Measurements from ENCODE around the gene AEBP2. TPM values are rescaled to one million over a fixed set of nuclear protein-coding genes. Genes with fewer than 3 reads are reported as not detected.
"Not testable (repeated sequence)": the region's sequence is repeated elsewhere in the genome, so short reads cannot be mapped to it uniquely, and the experiment has no call there.

The AEBP2 gene
- polyA plus RNA-seq, 1 donor from 2014 or later = 8.7 TPM

- H3K36me3 Mint-ChIP-seq = no peaks in the 10 kb centered on the region
- H3K9me3 Mint-ChIP-seq = peaks cover 0 to 3% (median 0%) of the 10 kb centered on the region in 3 donors
- H3K4me3 Mint-ChIP-seq = no peak overlapping the region
- peaks cover 1% of the 10 kb centered on the region for H3K27me3 Mint-ChIP-seq
- peaks cover 0 to 1% (median 0%) of the 10 kb centered on the region in 3 donors for H3K4me1 Mint-ChIP-seq
- H3K27ac Mint-ChIP-seq = no peak overlapping the region
Observed at GRCh38 chr12:19411234-19412204, 27.8 kb upstream of the AEBP2 start.

- Mint-ChIP-seq H3K36me3 (no peaks in the 10 kb centered on the region), H3K9me3 (no peaks in the 10 kb centered on the region), H3K4me1 (peaks cover 0 to 2% (median 0%) of the 10 kb centered on the region in 3 donors), H3K27ac (no peak overlapping the region), H3K27me3 (no peaks in the 10 kb centered on the region), H3K4me3 (no peak overlapping the region)
Observed at GRCh38 chr12:19412844-19413243, 26.4 kb upstream of the AEBP2 start.

GRCh38 chr12:19413582-19413981 lies 25.7 kb upstream of the AEBP2 start:
- not testable (repeated sequence) for H3K27ac Mint-ChIP-seq, H3K36me3 Mint-ChIP-seq, H3K9me3 Mint-ChIP-seq, H3K27me3 Mint-ChIP-seq, H3K4me1 Mint-ChIP-seq, H3K4me3 Mint-ChIP-seq

DNA sequence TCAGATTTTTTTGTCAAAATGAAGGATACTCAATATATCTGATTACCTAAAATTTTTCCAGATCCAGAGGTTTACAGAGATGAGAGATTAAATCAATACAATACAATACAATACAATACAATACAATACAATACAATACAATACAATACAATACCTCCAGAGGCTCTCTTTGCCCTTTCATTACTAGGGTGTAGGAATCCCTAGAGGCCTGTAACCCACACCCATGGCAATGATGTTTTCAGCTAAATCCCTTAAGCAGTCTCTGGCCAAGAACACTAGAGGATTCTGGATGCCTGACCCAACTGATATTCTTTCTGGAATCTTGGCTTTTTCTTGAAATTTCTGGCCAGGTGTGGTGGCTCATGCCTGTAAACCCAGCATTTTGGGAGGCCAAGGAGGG lies 23.7 kb upstream of the AEBP2 start:
- Mint-ChIP-seq H3K27me3 (no peaks in the 10 kb centered on the region), H3K36me3 (no peaks in the 10 kb centered on the region), H3K4me1 (peaks cover 0 to 2% (median 0%) of the 10 kb centered on the region in 3 donors), H3K4me3 (no peak overlapping the region), H3K9me3 (no peaks in the 10 kb centered on the region), H3K27ac (no peak overlapping the region)

DNA sequence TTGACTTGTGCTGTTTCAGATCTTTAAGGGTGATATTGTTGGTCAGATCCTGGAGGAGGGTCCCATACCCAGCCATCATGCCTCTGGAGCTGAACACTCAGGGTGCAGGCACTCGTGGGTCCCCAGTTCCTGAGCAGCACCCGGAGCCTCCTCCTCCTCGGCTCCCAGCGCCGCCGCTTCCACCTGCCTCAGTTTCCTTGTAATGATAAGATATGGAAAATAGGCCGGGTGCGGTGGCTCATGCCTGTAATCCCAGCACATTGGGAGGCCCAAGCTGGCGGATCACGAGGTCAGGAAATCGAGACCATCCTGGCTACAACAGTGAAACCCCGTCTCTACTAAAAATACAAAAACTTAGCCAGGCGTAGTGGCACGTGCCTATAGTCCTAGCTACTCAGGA lies 20.2 kb upstream of the AEBP2 start:
- Mint-ChIP-seq H3K4me1 (peaks cover 0 to 2% (median 0%) of the 10 kb centered on the region in 3 donors), H3K27me3 (no peaks in the 10 kb centered on the region), H3K27ac (no peak overlapping the region)

DNA sequence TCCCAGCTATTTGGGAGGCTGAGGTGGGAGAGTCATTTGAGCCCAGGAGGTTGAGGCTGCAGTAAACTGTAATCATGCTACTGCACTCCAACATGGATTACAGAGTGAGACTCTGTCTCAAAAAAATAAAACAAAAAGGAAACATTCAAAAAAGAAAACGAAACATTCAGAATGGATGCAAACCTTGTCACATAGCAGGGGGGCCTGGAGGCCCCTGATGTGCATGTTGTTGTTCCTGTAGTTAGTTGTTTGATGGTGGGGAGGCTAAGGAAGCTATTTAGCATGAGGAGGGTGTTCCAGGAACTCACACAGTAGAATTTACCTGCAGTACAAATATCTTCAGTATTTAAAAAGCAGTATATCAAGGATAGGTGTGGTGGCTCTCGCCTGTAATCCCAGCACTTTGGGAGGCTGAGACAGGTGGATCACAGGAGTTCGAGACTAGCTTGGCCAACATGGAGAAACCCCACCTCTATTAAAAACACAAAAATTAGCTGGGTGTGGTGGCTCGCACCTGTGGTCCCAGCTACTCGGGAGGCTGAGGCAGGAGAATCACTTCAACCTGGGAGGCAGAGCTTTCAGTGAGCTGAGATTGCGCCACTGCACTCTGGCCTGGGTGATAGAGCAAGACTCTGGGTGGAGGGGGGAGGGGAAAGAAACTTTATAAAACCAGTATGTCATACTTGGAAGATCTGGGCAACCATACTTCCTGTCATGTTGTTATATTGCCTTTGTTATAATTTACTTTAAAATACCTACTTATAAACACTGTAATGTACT lies 17.6 kb upstream of the AEBP2 start:
- H3K36me3 Mint-ChIP-seq = peaks cover 2% of the 10 kb centered on the region
- H3K4me1 Mint-ChIP-seq = peaks cover 0 to 2% (median 0%) of the 10 kb centered on the region in 3 donors
- no peak overlapping the region for H3K4me3 Mint-ChIP-seq
- H3K27ac Mint-ChIP-seq = no peak overlapping the region
- peaks cover 0 to 3% (median 2%) of the 10 kb centered on the region in 3 donors for H3K9me3 Mint-ChIP-seq
- no peaks in the 10 kb centered on the region for H3K27me3 Mint-ChIP-seq

More for the DNA sequence above, 20.2 kb upstream of the AEBP2 start:
- Mint-ChIP-seq H3K9me3 (no peaks in the 10 kb centered on the region), H3K4me3 (no peak overlapping the region), H3K36me3 (peaks cover 2% of the 10 kb centered on the region)

DNA sequence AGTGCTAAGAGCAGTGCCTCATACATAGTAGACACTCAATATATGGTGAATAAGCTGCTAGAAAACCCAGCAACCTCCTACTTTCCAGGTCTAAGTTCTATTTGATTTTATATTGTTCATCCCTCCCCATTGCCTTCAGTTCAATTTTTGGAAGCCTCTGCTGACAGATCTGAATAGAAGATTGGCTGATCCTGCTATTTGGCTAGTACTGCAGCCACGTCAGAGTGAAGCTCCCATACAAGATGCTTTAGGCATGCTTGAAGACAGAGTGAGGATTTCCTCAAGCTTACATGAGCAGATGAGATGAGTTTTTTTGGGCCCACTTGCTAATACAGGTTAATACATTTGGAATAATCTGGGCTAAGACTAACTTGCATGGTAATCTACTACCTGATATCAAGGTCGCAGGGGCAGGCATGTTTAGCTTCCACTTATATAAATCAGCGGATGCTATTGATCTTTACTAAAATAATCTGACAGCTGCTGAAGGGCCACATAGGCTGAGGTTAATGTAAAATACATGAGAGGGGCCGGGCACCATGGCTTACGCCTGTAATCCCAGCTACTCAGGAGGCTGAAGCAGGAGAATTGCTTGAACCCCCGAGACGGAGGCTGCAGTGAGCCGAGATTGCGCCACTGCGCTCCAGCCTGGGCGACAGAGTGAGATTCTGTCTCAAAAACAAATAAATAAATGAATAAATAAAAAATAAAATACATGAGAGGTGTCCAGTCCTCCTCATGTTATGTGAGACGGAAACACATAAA lies 15.9 kb upstream of the AEBP2 start:
- Mint-ChIP-seq H3K9me3 (peaks cover 0 to 3% (median 2%) of the 10 kb centered on the region in 3 donors), H3K27ac (no peak overlapping the region), H3K27me3 (no peaks in the 10 kb centered on the region)

GRCh38 chr12:19428246-19428645 lies 11.0 kb upstream of the AEBP2 start:
- Mint-ChIP-seq H3K36me3 (peaks cover 1% of the 10 kb centered on the region), H3K4me3 (no peak overlapping the region), H3K9me3 (peaks cover 0 to 3% (median 2%) of the 10 kb centered on the region in 3 donors), H3K4me1 (peaks cover 0 to 5% (median 0%) of the 10 kb centered on the region in 3 donors), H3K27me3 (no peaks in the 10 kb centered on the region), H3K27ac (no peak overlapping the region)

More for the DNA sequence above, 15.9 kb upstream of the AEBP2 start:
- H3K4me1 Mint-ChIP-seq = no peaks in the 10 kb centered on the region
- no peak overlapping the region for H3K4me3 Mint-ChIP-seq
- H3K36me3 Mint-ChIP-seq = peaks cover 2% of the 10 kb centered on the region

DNA sequence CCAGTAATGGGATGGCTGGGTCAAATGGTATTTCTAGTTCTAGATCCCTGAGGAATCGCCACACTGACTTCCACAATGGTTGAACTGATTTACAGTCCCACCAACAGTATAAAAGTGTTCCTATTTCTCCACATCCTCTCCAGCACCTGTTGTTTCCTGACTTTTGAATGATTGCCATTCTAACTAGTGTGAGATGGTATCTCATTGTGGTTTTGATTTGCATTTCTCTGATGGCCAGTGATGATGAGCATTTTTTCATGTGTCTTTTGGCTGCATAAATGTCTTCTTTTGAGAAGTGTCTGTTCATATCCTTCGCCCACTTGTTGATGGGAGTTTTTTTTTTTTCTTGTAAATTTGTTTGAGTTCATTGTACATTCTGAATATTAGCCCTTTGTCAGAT lies 9.8 kb upstream of the AEBP2 start:
- H3K9me3 Mint-ChIP-seq, H3K27ac Mint-ChIP-seq, H3K4me1 Mint-ChIP-seq, H3K27me3 Mint-ChIP-seq, H3K36me3 Mint-ChIP-seq, H3K4me3 Mint-ChIP-seq: not testable (repeated sequence)

GRCh38 chr12:19430988-19431387 lies 8.3 kb upstream of the AEBP2 start:
- Mint-ChIP-seq H3K4me1 (peaks cover 3 to 5% (median 4%) of the 10 kb centered on the region in 3 donors), H3K4me3 (no peak overlapping the region), H3K36me3 (peaks cover 1% of the 10 kb centered on the region), H3K9me3 (peaks cover 0 to 3% (median 2%) of the 10 kb centered on the region in 3 donors), H3K27ac (no peak overlapping the region), H3K27me3 (no peaks in the 10 kb centered on the region)

GRCh38 chr12:19431407-19432308 lies 7.6 kb upstream of the AEBP2 start:
- peaks cover 1% of the 10 kb centered on the region for H3K36me3 Mint-ChIP-seq

DNA sequence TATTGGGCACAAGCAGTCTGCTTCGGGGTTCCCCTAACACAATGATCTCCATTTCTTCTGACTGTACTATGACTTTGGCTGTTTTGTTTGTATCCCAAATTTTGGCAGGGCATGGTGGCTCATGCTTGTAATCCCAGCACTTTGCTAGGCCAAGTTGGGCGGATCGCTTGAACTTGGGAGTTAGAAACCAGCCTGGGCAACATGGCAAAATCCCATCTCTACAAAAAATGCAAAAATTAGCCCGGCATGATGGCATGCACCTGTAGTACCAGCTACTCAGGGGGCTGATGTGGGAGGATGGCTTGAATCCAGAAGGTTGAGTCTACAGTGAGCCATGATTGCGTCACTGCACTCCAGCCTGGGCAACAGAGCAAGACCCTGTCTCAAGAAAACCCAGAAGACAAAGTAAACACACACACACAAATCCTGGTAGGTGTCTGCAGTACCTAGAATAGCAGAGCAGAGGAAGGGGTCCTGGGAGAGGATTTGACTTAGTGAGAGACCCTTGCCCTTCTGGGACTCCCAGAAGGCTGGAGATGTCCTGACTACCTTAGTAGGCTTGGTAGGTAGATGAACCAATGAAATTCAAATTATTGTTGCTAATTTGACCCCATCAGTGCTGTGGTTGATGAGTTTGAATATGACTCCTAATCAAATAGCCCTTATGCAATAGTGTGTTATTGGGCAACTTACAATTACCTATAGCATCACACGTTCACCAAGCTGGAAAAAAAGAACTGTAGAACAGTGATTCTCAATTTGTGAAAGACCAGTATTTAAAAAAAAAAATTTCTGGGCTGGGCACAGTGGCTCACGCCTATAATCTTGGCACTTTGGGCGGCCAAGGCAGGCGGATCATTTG lies 6.8 kb upstream of the AEBP2 start:
- Mint-ChIP-seq H3K36me3 (peaks cover 1% of the 10 kb centered on the region), H3K4me3 (no peak overlapping the region)

More at GRCh38 chr12:19431407-19432308, 7.6 kb upstream of the AEBP2 start:
- H3K27ac Mint-ChIP-seq = no peak overlapping the region
- H3K4me1 Mint-ChIP-seq = peaks cover 3 to 5% (median 4%) of the 10 kb centered on the region in 3 donors
- H3K9me3 Mint-ChIP-seq = no peaks in the 10 kb centered on the region
- no peaks in the 10 kb centered on the region for H3K27me3 Mint-ChIP-seq
- H3K4me3 Mint-ChIP-seq = no peak overlapping the region

DNA sequence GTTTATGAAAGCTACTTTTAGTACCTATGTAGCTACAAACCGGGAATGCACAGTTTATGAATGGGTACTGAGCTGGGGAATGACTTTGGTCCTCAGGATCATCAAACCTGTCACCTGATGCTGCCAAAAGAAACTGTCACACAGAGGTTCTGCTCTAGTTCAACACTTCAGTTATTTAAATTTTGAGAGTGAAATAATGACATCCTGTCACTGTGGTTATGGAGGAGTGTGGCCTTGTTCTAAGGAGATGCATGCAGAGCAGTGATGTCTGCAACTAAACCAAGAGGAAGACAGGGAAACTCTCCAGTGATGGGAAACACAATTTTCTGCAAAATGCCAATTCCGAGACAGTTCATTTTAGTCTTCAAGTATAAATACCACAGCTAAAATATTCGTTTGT lies 4.8 kb upstream of the AEBP2 start:
- peaks cover 1% of the 10 kb centered on the region for H3K27me3 Mint-ChIP-seq
- no peaks in the 10 kb centered on the region for H3K9me3 Mint-ChIP-seq
- H3K4me3 Mint-ChIP-seq = peak overlapping the region in 1 of 4 donors; percentile 10
- no peak overlapping the region for H3K27ac Mint-ChIP-seq
- H3K36me3 Mint-ChIP-seq = peaks cover 1% of the 10 kb centered on the region
- peaks cover 4 to 7% (median 5%) of the 10 kb centered on the region in 3 donors for H3K4me1 Mint-ChIP-seq

More for the DNA sequence above, 6.8 kb upstream of the AEBP2 start:
- Mint-ChIP-seq H3K9me3 (no peaks in the 10 kb centered on the region), H3K27me3 (no peaks in the 10 kb centered on the region), H3K27ac (no peak overlapping the region), H3K4me1 (peaks cover 3 to 5% (median 4%) of the 10 kb centered on the region in 3 donors)
